WTC11 (cell line): ENCODE results near the gene PLS1.

Experiments used
- CREB1 ChIP-seq: sonication (generic); formaldehyde crosslinking; IDR thresholded peaks from 2 replicates; pipeline ENCODE4 v1.8.0; 2023; ENCODE audit warnings: mild to moderate bottlenecking, missing genetic modification reagents
- CREM ChIP-seq: sonication (generic); formaldehyde crosslinking; IDR thresholded peaks from 2 replicates; pipeline ENCODE4 v1.8.1; 2022; ENCODE audit warnings: mild to moderate bottlenecking, missing genetic modification reagents, moderate library complexity
- CTCF ChIP-seq: fragments of 200-600 bp; IDR thresholded peaks from 2 replicates; pipeline ENCODE4 v1.8.0; 2022; ENCODE audit warnings: antibody characterized with exemption
- E2F5 ChIP-seq: sonication (generic); formaldehyde crosslinking; IDR thresholded peaks from 2 replicates; pipeline ENCODE4 v1.8.1; 2022; ENCODE audit warnings: mild to moderate bottlenecking, moderate library complexity, missing genetic modification reagents
- MAX ChIP-seq: sonication (generic); formaldehyde crosslinking; IDR thresholded peaks from 2 replicates; pipeline ENCODE4 v1.8.0; 2022; ENCODE audit warnings: mild to moderate bottlenecking, missing genetic modification reagents
- NFE2L1 ChIP-seq: sonication (generic); formaldehyde crosslinking; IDR thresholded peaks from 2 replicates; pipeline ENCODE4 v1.8.1; 2023; ENCODE audit warnings: missing genetic modification reagents
- SP1 ChIP-seq: sonication (generic); formaldehyde crosslinking; conservative IDR thresholded peaks from 2 replicates; pipeline ENCODE4 v1.8.1; 2022; ENCODE audit warnings: missing genetic modification reagents
- TCF7 ChIP-seq: sonication (generic); formaldehyde crosslinking; IDR thresholded peaks from 2 replicates; pipeline ENCODE4 v1.8.0; 2022; ENCODE audit warnings: mild to moderate bottlenecking, low read depth, missing genetic modification reagents, moderate library complexity
- TF ChIP-seq, protein P1 (sequence below): sonication (generic); formaldehyde crosslinking; IDR thresholded peaks from 2 replicates; pipeline ENCODE4 v1.8.1; 2023; ENCODE audit warnings: mild to moderate bottlenecking, missing genetic modification reagents, borderline replicate concordance

DNA sequence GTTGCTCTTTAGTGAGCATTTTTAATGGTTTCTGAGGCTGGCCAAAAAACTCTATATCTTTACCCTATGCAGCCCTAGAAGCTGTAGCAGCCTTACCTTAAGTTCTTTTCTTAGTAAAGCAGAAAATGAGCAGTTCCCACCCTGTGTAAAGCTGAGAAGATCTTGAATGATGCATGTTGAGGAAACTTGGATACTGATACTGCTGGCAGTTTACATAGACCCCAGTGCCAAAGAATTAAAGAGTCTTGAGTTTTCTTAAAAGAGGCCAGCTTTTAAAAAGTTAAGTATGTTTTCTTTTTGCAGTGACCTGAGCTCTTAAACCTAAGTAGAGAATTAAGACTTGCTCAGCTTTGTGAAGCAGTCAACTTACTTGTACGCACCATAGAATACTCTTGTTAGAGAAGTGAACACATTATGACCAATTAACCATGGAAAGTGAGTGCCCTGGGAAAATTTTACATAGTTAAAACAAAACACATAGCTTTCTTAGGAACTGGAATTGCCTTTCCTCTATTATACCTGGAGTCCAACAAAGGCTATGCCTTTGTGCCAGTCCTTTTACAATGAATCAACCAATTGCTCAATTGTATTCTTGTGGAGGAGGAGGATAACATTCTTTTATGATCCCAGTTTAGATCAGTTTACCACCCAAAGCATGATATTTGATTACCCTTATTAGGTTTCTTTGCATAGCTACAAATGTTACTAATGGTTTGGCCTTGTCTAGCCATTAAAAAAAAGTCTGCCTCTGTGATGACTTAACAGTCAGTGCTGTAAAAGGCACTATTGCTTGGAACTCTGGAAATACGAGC lies 28.4 kb downstream of the PLS1 start:
- TF ChIP-seq TCF7 (CRISPR knock-in tag) (no peak), CREB1 (no peak), E2F5 (CRISPR knock-in tag) (no peak), CTCF (no peak), MAX (CRISPR knock-in tag) (no peak), SP1 (CRISPR knock-in tag) (no peak), NFE2L1 (CRISPR knock-in tag) (no peak), CREM (no peak)
- TF ChIP-seq, protein P1, sequence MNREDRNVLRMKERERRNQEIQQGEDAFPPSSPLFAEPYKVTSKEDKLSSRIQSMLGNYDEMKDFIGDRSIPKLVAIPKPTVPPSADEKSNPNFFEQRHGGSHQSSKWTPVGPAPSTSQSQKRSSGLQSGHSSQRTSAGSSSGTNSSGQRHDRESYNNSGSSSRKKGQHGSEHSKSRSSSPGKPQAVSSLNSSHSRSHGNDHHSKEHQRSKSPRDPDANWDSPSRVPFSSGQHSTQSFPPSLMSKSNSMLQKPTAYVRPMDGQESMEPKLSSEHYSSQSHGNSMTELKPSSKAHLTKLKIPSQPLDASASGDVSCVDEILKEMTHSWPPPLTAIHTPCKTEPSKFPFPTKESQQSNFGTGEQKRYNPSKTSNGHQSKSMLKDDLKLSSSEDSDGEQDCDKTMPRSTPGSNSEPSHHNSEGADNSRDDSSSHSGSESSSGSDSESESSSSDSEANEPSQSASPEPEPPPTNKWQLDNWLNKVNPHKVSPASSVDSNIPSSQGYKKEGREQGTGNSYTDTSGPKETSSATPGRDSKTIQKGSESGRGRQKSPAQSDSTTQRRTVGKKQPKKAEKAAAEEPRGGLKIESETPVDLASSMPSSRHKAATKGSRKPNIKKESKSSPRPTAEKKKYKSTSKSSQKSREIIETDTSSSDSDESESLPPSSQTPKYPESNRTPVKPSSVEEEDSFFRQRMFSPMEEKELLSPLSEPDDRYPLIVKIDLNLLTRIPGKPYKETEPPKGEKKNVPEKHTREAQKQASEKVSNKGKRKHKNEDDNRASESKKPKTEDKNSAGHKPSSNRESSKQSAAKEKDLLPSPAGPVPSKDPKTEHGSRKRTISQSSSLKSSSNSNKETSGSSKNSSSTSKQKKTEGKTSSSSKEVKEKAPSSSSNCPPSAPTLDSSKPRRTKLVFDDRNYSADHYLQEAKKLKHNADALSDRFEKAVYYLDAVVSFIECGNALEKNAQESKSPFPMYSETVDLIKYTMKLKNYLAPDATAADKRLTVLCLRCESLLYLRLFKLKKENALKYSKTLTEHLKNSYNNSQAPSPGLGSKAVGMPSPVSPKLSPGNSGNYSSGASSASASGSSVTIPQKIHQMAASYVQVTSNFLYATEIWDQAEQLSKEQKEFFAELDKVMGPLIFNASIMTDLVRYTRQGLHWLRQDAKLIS = no peak
